HG03280 (cell line): ENCODE results near the gene ERICH3.
A peak's percentile ranks its signal among the peaks of the same experiment; 100 is the strongest.

Experiments used
- ATAC-seq: cut with Tn5 transposase; IDR thresholded peaks from one replicate; pipeline ENCODE4 v1.9.1; 2021; ENCODE audit warnings: mild to moderate bottlenecking, moderate library complexity; ENCODE audit not compliant: unreplicated experiment

The ERICH3 gene

DNA sequence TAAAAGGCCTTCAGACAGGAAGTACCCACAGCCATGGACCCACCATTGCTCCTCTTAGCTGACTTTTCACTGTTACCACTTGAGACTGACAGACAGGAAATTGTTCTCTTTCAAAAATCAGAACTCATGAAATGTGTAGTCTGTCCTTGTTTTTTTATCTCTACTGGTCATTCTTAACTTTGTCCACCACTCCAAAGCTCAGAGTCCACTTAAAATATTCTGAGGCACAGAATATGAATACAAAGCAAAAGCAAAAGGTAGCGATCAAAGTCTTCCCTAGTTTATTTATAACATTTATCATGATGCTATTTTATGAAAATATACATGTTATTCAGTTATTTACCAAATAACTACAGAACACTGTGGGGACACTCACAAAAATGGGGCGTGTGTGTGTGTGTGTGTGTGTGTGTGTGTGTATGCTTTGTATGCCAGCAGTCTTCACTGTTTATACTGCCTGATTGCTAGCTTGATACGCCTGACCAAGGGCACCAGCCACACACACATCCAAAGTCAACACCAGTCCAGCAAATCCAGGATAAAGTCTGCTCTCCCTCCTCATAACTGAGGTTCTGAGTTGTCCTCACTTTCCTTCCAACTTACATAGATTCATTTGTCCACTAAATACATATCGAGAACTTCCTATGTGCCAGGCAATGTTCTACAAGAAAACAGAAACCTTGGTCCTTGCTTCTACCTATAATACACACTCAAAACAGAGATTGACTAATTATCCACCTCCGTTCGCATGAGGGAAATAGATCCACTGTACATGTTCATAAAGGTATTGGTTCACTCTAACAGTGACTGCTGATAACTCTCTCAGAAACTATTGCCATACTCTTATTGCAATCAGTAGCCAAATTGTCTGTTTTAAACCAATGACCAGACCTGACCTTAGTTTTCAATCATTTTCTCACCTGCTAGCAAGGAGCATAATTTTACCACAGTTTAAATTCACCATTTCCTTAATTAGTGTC is 79.4 kb downstream of the ERICH3 start:
- ATAC-seq, result no peak

DNA sequence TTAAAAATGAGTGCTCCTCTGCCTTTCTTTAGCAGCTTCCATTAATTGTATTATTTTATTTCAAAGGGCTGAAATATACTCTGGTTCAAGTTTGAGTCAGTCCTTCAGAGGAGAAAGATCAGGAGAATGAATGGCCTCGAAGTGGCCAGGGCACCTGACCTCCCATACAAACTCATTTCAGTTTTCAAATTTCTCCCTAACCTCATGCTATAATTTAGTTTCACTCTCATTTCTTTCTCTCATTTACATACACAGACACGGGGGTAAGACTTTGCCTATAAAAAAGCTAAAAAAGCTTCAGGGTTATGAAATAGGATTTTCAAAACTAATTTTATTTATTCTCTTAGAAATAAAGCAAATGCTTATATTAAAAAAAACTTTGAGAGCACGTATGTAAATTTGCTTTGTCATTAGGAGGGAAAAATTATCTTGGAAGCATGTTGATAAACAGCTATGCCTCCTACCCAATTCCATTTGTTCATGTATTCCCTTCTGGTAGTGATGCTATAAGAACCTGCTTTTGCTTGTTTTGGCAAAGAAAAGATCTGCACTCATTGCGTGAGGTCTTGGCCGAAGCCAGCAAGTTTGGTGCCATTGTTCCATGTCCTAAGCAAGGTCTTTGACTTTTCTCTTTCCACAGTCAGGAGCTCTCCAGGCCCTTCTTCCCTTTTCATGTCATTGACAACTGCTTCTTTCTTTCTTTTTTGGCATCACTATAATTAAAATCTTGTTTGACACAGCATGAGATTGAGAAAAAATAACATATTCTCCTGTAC is 80.8 kb downstream of the ERICH3 start:
- ATAC-seq, result no peak

DNA sequence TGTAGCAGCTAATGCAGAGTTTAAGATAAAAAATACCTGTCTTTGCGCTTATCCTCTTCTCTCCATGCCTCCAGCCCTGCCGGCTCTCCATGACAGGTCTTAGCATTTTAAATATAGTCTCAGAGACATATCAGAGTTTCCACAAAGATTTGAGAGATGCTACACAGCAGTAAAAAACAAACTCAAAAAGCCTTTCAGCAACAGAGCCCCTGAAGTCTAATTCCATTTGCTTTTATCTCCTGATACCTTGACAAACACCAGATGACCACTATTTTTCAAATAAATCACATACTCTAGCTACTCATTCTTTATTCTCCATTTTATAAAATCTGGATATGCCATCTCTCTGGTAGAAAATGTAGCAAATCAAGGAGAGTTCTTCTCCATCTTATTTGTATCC is 81.6 kb downstream of the ERICH3 start:
- no peak for ATAC-seq

DNA sequence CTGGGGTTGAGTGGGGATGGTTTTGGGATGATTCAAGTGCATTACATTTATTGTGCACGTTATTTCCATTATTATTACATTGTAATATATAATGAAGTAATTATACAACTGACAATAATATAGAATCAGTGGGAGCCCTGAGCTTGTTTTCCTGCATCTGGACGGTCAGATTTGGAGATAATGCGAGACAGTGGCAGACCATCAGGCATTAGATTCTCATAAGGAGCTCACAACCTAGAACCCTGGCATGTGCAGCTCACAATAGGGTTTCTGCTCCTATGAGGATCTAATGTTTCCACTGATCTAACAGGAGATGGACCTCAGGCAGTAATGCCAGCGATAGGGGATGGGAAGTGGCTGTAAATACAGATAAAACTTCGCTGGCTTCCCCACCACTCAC is 83.3 kb downstream of the ERICH3 start:
- no peak for ATAC-seq

DNA sequence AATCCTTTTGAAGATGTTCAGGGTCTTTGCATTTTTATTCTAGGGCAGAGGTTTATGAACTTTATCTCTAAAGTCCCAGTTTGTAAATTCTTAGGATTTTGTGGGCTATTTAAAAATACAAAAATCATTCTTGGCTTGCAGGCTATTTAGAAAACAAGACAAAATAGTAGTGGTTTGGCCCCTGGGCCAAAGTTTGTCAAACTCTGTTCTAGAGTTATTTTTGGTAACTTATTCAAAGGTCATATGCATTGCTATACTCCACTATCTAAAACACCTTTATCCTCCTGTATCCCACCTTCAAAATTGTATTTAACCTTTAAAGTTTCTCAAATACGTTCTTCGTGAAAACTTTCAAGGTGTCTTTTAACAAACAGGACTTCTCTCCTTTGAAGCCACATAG is 85.7 kb downstream of the ERICH3 start:
- ATAC-seq, result no peak

DNA sequence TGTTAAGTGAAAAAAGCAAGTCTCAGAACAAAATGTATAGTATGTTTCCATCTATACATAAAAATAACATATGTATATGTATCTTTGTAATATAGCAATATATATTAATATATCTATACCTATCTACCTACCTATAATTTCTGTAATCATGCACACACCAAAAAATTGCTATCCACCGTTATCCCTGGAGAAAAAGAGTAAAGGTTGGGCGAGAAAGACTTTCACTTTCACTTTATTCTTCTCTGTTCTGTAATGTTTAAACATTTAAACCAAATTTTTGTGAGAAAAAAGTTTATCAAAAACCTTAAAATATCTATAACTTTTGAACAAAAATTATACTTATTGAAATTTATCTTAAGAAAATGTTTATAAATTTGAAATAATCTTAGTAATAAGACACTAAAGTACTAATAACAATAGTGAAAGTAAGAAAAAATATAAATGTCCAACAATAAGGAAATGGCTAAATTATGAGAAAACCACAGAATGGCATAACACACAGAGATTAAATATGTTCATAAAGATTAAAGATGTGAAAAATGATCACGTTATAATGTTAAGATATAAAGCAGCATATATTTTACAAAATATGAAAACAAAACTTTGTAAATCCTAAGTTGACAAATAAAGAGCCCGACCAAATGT is 87.2 kb downstream of the ERICH3 start:
- ATAC-seq, result no peak

DNA sequence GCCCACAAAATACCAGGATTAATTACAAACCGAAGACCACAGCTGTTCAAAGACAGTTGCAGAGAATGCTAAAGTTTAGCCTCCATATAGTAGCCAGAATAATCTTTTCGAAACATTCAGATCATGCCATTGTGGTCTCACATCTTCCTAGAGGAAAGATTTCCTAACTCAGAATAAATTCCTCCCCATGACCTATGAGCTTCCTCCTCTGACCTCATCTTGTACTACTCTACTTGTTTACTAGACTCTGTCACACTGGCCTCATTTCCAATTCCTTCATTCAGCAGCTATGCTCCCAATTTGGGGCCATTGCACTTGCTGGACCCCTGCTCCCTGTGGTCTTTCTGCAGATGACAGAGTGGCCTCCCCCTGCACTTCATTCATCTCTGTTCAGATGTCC is 89.4 kb downstream of the ERICH3 start:
- ATAC-seq, result no peak

DNA sequence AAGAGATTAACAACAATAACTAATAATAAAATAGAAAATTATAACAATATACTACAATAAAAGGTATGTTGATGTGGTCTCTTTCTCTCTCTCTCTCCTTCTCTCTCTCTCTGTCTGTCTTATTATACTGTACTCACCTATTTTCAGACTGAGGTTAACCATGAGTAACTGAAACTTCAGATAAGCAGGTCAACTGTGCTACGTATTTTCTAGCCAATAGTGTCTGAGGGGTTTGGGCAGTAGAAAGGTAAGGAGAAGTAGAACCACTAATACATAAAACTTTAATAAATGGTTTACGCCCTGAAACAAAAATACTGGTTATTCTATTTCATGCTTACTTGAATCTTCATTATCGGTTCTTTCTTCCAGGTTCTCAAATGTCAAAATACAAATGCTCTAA is 90.2 kb downstream of the ERICH3 start:
- ATAC-seq, result no peak

DNA sequence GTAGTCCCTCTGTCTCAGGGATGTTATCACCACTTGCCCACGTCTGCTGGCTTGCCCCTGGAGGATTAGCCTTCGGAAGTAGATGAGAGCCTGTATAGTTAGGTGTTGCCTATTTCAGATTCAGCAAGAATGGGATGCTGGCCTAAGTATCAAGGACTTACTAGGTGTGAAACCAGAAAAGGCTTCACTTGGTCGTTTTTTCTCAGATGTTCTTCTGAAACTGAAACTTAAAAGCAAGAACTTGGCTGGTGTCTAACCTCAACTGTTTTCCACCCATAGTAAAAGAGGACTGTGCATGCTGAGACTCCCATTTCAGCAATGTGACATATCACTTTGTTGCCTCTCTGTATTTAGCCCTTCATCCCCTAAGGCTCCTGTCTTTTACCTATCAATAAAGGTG is 94.2 kb downstream of the ERICH3 start:
- ATAC-seq, result peak; percentile 99

DNA sequence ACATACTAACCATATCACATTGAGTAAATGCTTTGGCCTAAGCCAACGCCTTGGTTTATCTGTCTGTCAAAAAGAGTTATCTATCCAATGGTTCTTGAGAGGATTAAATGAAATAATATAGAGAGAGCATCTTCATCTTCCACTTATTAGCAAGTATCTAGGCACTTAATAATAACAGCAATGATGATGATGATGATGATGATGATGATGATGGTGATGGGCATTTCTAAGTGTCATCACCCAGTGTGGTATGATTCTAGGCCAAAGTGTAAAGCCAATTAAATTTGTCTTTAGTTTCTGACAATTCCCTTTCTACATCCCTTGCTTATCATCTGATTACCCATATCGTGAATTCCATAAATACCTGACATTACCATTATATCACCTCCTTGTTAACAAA is 95.5 kb downstream of the ERICH3 start:
- no peak for ATAC-seq

DNA sequence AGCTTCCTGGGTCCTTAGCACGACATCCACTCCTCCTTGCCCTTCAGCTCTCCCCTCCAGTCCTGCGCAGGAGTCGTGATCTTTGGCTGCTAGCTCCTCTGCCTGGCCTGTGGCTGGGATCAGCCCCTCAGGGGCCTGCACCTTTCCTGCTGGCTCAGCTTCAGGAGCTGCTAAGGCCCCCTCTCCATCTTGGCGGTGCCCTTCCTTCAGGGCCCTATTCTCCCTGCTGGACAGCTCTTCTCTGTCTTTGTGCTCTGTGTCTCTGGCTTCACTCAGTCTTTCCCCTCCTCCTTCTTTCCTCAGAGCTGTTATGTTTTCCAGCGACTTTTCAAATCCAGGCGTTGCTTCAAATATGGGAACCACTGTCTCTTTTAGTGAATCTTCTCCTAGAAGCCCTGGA is 101.7 kb downstream of the ERICH3 start:
- no peak for ATAC-seq

DNA sequence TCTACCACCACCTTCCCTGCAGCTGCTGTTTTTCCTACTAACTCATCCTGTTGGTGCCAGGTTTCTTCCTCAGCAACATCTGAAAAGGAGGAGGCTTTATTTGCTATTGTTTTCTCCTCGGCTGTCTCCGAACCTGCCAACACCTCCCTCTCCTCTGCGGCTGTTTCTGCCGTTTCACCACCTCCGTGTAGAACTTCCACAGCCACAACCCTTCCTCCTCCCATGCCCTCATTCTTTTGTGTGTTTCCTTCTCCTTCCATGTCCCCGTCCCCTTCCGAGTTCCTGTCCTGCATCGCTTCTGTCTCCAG is 102.1 kb downstream of the ERICH3 start:
- ATAC-seq, result no peak

DNA sequence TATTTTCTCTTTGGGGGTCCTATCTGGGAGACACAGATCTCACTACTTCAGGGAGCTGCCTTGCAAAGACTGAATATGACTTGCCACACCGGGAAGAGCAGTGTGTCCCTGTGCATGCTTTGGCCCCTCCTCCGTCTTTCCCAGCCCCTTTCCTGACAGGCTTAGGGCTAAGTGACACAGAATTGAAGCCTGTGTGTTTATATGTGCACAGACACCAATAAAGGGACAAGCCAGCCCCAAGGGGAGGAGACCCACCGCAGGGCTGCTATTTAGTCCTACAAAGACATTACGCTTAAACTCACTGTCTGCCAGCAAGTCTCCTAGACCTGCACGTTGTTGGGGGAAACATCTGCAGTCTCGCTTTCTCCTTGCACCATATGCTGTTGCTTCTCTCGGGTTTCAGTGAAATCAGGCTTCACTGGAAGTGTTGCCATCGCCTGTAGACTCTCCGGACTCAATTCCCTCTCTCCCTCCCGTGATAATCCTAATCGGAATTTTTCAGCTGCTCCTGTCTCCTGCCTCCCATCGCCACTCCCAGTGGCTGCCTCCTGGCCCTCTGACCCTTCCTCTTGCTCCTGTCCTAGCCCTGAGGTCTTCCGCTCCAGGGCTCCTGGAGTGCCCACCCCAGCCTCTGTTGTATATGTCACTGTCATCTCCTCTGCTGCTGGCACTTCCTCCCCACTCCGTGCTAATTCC is 102.6 kb downstream of the ERICH3 start:
- ATAC-seq, result no peak

DNA sequence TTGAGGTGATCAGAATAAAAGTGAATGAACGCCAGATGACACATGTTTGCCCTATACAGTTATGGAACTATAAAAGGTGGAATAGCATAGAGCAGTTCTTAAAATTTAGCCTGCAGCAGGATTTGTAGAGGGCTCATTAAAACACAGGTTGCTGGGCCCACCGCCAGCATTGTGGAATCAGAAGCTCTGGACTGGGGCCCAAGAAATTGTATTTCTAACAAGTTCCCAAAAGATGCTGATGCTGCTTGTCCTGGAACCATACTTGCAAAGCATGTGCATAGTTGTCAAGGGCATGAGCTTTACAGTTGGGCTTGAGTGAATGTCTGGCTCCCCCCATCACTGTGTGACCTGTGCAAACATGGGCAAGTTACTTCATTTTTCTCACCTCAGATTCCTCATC is 123.7 kb downstream of the ERICH3 start:
- no peak for ATAC-seq

DNA sequence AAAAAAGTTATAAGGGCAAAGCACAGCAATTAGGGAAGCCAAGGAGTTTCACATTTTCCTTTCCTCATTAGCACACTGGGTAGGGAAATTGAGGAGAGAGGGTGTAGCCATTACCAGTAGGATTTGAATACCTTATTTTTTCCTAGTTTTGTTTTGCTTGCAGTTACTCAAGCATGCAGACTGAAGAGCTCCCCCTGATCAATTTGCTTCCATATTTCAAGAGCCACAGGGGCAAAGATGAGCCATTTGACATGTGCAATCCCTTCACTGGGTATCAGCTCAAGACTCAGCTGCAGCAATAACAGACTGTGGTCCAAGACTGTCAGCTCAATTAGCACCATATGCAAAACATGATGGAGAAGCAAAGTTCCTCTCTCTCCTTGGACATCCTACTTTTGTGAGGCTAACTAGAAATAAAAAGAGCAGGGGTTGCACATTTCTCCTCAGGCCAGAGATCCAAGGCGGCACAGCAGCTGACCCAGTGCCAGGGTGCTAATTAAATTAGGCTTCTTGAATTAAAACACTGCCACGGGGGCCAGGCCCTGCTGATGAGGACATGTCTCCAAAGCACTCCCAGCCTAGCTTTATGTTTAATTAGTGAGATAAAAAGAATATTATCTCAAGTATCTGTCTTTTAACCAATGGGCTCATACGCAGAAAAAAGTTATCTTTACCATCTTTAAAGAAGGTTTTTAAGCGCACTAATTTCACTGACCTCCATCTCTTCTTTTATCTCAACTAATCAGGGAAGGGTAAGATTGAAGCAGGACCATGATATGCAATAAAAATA is 124.4 kb downstream of the ERICH3 start:
- no peak for ATAC-seq

DNA sequence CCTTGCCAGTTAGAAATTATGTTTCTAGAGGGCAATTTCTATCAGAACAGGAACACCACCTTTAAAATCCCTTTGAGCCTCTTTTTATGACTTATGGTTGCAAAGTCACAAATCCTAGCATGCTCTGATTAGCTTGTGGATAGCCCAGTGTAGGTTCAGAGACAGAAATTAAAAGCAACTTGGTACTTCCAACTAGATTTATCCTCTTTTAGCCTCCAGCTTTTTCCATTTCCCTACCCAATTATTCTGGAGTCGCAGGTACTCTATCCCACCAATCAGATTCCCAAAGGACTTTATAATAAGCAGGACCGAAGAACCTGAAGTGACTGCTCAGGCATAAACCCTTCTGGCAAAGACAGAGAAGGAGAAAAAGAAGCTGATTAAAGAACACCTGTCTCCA is 127.8 kb downstream of the ERICH3 start:
- ATAC-seq, result no peak

DNA sequence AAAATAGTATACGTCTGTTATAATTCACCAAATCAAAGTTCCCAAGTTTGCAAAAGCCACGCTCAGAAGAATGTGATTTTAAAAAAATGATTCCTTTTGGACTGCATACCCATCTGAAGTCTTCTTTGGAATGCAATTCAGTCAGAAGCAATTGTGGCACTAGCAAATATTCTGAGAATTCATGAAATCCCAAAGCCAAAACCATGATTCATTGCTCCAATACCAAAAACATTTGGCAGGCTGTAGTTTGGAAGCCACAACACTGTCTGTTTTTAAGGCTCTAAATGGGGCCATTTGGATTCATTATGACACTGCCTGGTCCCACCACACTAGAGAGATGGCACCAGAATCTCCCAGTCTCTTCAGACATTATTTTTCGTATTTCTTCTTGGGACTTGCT is 139.4 kb downstream of the ERICH3 start:
- no peak for ATAC-seq

DNA sequence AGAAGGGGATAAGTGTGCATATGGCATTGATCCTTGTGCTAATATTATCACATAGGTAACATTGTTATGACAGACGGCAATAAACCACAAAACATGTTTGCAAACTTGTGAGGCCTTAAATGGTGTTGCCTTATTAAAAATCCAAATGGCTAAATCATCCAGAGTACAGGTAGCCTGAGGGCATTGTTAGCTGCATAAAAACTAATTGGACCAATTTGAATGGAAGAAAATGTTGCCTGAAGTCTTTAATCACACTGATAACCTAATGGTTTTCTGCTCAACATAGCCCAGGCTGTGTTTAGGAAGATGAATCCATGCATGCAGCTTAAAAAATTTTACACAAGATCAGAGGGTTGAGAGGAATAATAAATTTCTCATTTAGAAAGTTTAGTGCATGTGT is 141.8 kb downstream of the ERICH3 start:
- no peak for ATAC-seq

DNA sequence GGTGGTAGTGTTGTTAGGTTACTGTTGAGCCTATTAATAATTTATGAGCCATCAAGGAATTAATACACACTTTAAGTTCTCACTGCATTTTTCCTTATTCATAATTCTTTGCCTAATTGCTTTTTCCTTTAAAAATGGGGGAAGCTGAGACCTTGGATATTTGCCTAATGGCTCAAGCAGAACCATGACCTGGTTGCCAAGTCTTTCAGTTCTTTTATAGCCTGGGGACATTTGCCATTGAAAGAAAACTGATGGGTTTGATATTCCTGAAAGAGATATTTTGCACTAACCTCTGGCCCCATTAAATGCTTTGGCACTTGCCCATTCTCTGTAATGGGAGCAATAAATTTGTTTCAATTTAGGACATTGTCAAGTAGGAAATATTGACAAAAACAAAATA is 142.7 kb downstream of the ERICH3 start:
- ATAC-seq, result no peak

DNA sequence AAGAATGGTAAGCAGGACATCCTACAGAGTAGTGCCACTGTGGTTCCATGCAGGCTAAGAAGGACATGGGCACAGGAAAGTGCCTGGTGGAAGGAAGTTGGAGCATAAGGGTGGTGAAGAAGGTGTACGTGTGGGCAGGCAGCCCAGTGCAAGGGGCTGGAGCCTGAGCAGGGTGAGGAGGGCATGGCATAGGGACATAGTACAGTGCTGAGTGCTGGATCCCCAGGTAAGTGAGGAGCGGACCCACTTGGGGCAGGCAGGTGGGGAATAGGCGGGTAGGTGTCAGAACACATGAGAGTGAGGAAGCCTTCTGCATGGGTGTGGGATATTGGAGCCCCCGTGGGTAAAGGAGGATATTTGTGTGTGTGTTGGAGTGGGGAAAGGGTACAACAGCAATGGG is 145.5 kb downstream of the ERICH3 start:
- ATAC-seq, result no peak
